SH-SY5Y (cell line): ENCODE results near the gene SOX21.

ENCODE experiments used
- GATA2 ChIP-seq: IDR thresholded peaks from 2 replicates; pipeline ENCODE4 v1.6.1; 2011; ENCODE audit warnings: mild to moderate bottlenecking, low read depth, low read length
- GATA3 ChIP-seq: IDR thresholded peaks from 2 replicates; pipeline ENCODE4 v1.6.1; 2011; ENCODE audit warnings: low read depth, mild to moderate bottlenecking, low read length, moderate library complexity

- TF ChIP-seq GATA2 (no peak), GATA3 (no peak)
Observed at GRCh38 chr13:94710065-94710781, 2.1 kb downstream of the SOX21 start.
